ENCODE measurements around the gene RPL18A. TPM values are rescaled to one million over a fixed set of nuclear protein-coding genes. Genes with fewer than 3 reads are reported as not detected.

The RPL18A gene
- total and polyA plus RNA-seq, 4 donors, result 639 to 1,987 (median 1,843) TPM

- peaks cover 0 to 2% (median 0%) of the 10 kb centered on the region in 4 donors for H3K9me3 ChIP-seq (ENCODE audit: control insufficient read depth in 4 of 4, insufficient read depth in 3 of 4, low read length in 3 of 4)
- peaks cover 0 to 7% (median 0%) of the 10 kb centered on the region in 3 donors for H3K27me3 ChIP-seq (ENCODE audit: control insufficient read depth in 3 of 3, insufficient read depth in 3 of 3, low read length in 2 of 3)
- no peak overlapping the region for H3K27ac ChIP-seq (ENCODE audit: low read depth in 1 of 2, low read length in 1 of 2)
- DNase-seq, result peak; percentile 79 to 84 (median 79)
- peaks cover 0 to 20% (median 0%) of the 10 kb centered on the region in 4 donors for H3K36me3 ChIP-seq (ENCODE audit: control insufficient read depth in 4 of 4, insufficient read depth in 4 of 4, low read length in 4 of 4)
- 45 to 70% methylated on average over 56 of the region's 56 CpGs for WGBS, 2 donors
- H3K9ac ChIP-seq (ENCODE audit: insufficient read depth in 1 of 2, low read length in 2 of 2), result no peak overlapping the region
- no peak overlapping the region for H3K4me3 ChIP-seq
- TF ChIP-seq, protein P1, sequence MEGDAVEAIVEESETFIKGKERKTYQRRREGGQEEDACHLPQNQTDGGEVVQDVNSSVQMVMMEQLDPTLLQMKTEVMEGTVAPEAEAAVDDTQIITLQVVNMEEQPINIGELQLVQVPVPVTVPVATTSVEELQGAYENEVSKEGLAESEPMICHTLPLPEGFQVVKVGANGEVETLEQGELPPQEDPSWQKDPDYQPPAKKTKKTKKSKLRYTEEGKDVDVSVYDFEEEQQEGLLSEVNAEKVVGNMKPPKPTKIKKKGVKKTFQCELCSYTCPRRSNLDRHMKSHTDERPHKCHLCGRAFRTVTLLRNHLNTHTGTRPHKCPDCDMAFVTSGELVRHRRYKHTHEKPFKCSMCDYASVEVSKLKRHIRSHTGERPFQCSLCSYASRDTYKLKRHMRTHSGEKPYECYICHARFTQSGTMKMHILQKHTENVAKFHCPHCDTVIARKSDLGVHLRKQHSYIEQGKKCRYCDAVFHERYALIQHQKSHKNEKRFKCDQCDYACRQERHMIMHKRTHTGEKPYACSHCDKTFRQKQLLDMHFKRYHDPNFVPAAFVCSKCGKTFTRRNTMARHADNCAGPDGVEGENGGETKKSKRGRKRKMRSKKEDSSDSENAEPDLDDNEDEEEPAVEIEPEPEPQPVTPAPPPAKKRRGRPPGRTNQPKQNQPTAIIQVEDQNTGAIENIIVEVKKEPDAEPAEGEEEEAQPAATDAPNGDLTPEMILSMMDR (IDR thresholded peaks at IDR 0.05; ENCODE audit: control extremely low read depth, extremely low read depth), result no peak
- H3K4me1 ChIP-seq (ENCODE audit: control insufficient read depth in 5 of 5, insufficient read depth in 5 of 5, low read length in 5 of 5), result peaks cover 0 to 4% (median 0%) of the 10 kb centered on the region in 5 donors
- ATAC-seq (ENCODE audit: insufficient read depth, low FRiP score), result peak; percentile 49
Measured at GRCh38 chr19:17841810-17842662, 17.7 kb upstream of the RPL18A start.

- ATAC-seq (ENCODE audit: insufficient read depth, low FRiP score), result no peak
Measured at GRCh38 chr19:17842663-17843291, 16.9 kb upstream of the RPL18A start.

DNA sequence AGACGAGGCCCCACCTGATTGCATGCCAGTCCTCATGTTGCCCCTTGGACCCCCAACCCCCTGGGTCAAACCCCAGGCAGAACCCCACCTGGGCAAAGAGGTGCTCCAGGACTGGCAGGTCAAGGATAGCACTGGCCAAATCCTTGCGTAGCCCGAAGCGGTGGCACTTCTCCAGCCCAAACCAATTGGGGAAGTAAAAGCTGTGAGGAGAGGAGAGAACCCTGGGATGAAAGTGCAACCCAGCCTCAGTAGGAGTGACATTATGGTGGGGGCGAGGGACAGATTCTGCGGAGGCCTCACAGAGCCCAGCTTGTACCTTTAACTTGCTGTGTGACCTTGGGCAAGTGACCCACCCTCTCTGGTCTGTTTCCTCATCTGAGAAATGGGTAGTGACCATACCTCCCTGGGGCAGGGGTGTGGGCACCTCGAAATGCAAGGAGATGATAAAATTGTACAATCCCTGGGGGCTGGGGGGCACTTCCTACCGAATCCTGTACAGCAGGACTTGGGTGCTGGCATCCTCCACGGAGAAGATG lies 16.4 kb upstream of the RPL18A start:
- H3K4me1 ChIP-seq (ENCODE audit: control insufficient read depth in 5 of 5, insufficient read depth in 5 of 5, low read length in 5 of 5), result peaks cover 0 to 8% (median 0%) of the 10 kb centered on the region in 5 donors
- H3K36me3 ChIP-seq (ENCODE audit: control insufficient read depth in 4 of 4, insufficient read depth in 4 of 4, low read length in 4 of 4), result peaks cover 0 to 16% (median 0%) of the 10 kb centered on the region in 4 donors
- no peak overlapping the region for H3K9ac ChIP-seq (ENCODE audit: insufficient read depth in 1 of 2, low read length in 2 of 2)
- no peak overlapping the region for H3K4me3 ChIP-seq
- TF ChIP-seq, protein P1 (IDR thresholded peaks at IDR 0.05; ENCODE audit: control extremely low read depth, extremely low read depth), result no peak
- DNase-seq (no peak), ATAC-seq (ENCODE audit: insufficient read depth, low FRiP score) (no peak)
- WGBS, 2 donors, result 82 to 89% methylated on average over 9 of the region's 9 CpGs
- peaks cover 0 to 10% (median 0%) of the 10 kb centered on the region in 3 donors for H3K27me3 ChIP-seq (ENCODE audit: control insufficient read depth in 3 of 3, insufficient read depth in 3 of 3, low read length in 2 of 3)
- peaks cover 0 to 2% (median 0%) of the 10 kb centered on the region in 4 donors for H3K9me3 ChIP-seq (ENCODE audit: control insufficient read depth in 4 of 4, insufficient read depth in 3 of 4, low read length in 3 of 4)
- no peak overlapping the region for H3K27ac ChIP-seq (ENCODE audit: low read depth in 1 of 2, low read length in 1 of 2)

More at GRCh38 chr19:17842663-17843291, 16.9 kb upstream of the RPL18A start:
- Histone ChIP-seq H3K9me3 (ENCODE audit: control insufficient read depth in 4 of 4, insufficient read depth in 3 of 4, low read length in 3 of 4) (peaks cover 0 to 2% (median 0%) of the 10 kb centered on the region in 4 donors), H3K27me3 (ENCODE audit: control insufficient read depth in 3 of 3, insufficient read depth in 3 of 3, low read length in 2 of 3) (peaks cover 0 to 10% (median 0%) of the 10 kb centered on the region in 3 donors), H3K4me3 (no peak overlapping the region), H3K9ac (ENCODE audit: insufficient read depth in 1 of 2, low read length in 2 of 2) (no peak overlapping the region), H3K4me1 (ENCODE audit: control insufficient read depth in 5 of 5, insufficient read depth in 5 of 5, low read length in 5 of 5) (peaks cover 0 to 7% (median 0%) of the 10 kb centered on the region in 5 donors), H3K36me3 (ENCODE audit: control insufficient read depth in 4 of 4, insufficient read depth in 4 of 4, low read length in 4 of 4) (peaks cover 0 to 18% (median 0%) of the 10 kb centered on the region in 4 donors), H3K27ac (ENCODE audit: low read depth in 1 of 2, low read length in 1 of 2) (no peak overlapping the region)
- 74 to 86% methylated on average over 19 to 20 of the region's 20 CpGs for WGBS, 2 donors
- no peak for DNase-seq
- TF ChIP-seq, protein P1 (IDR thresholded peaks at IDR 0.05; ENCODE audit: control extremely low read depth, extremely low read depth), result no peak
